Stomach (tissue), 9 donors: Measurements from ENCODE around the gene TMEM88. TPM values are rescaled to one million over a fixed set of nuclear protein-coding genes. Genes with fewer than 3 reads are reported as not detected.
"Not testable (repeated sequence)": the region's sequence is repeated elsewhere in the genome, so short reads cannot be mapped to it uniquely, and the experiment has no call there.

Source experiments
- DNase-seq, 2 donors: peaks; one replicate each; pipeline versions ENCODE4 v3.0.0 to v3.0.0-alpha.2; 2013 to 2019
- H3K27ac ChIP-seq, 5 donors: fragments of 200-600 bp in 4 of 5; sonication (generic) in 4 of 5; one replicate each; pipeline ENCODE4 v1.5.1; 2013 to 2019; ENCODE audit warnings: mild to moderate bottlenecking in 1 of 5, moderate library complexity in 1 of 5
- H3K27me3 ChIP-seq, 3 donors: fragments of 200-600 bp; sonication (generic); one replicate each; pipeline ENCODE4 v1.5.1; 2017 to 2019; ENCODE audit warnings: mixed run types in 1 of 3
- H3K36me3 ChIP-seq, 4 donors: fragments of 200-600 bp; sonication (generic); 1 replicate in 3 of 4; 2 replicates in 1 of 4; pipeline ENCODE4 v1.5.1; 2016 to 2019
- H3K4me1 ChIP-seq, 4 donors: fragments of 200-600 bp; sonication (generic); one replicate each; pipeline ENCODE4 v1.5.1; 2016 to 2019
- H3K4me3 ChIP-seq, 4 donors: fragments of 200-600 bp; sonication (generic) in 3 of 4; one replicate each; pipeline ENCODE4 v1.5.1; 2016 to 2019; ENCODE audit warnings: mild to moderate bottlenecking in 1 of 4
- H3K9me3 ChIP-seq, 4 donors: fragments of 200-600 bp; sonication (generic); one replicate each; pipeline ENCODE4 v1.5.1; 2016 to 2019
- CTCF ChIP-seq, 7 experiments: fragments of 450-650 bp in 4 of 7; fragments of 200-600 bp in 3 of 7; sonication (generic) in 3 of 7; IDR thresholded peaks; one replicate each; pipeline ENCODE4 v1.5.1; 2016 to 2019; ENCODE audit warnings: antibody characterized with exemption in 7 of 7, control low read depth in 2 of 7, mild to moderate bottlenecking in 1 of 7
- EP300 ChIP-seq: sonication (generic); formaldehyde crosslinking; IDR thresholded peaks from one replicate; pipeline ENCODE4 v1.6.1; 2017; ENCODE audit warnings: antibody characterized with exemption
- POLR2A ChIP-seq, 4 donors: fragments of 450-650 bp; IDR thresholded peaks; one replicate each; pipeline ENCODE4 v1.6.1; 2016; ENCODE audit warnings: antibody characterized with exemption in 4 of 4, control low read depth in 2 of 4, mild to moderate bottlenecking in 1 of 4, moderate library complexity in 1 of 4
- POLR2AphosphoS5 ChIP-seq, 3 donors: sonication (generic); formaldehyde crosslinking; IDR thresholded peaks; one replicate each; pipeline ENCODE4 v1.6.1; 2016; ENCODE audit warnings: antibody characterized with exemption in 3 of 3
- WGBS, 5 donors: extraction: QIAGEN DNeasy Blood & Tissue Kit in 3 of 5; methylation state at CpG; one replicate each; pipeline versions ENCODE4 v1.1.5 to v1.1.7; 2013 to 2018; 5-methylcytosine and 5-hydroxymethylcytosine counted together
- intact Hi-C: fragments of 100-400 bp; cut with DNase I; formaldehyde crosslinking; loops from one replicate; pipeline ENCODE4 v1.15.1; 2023; ENCODE audit warnings: low total_unique reads
- polyA plus RNA-seq, 3 donors: library from polyadenylated mRNA; stranded (reverse); fragments of 200-250 nt; gene quantifications; one replicate each; pipeline ENCODE4 v1.2.3, GENCODE V29; 2013
- total RNA-seq, 5 donors: library from RNA; depleted of rRNA; stranded (reverse); fragments of >200 nt; gene quantifications; one replicate each; pipeline versions ENCODE4 v1.1.0 to v1.2.3, GENCODE V29; 2014 to 2016
- donor health status: healthy with polysubstance abuse.
- donor health status: Bipolar disorder and iron deficiency.
- donor health status: healthy.

TMEM88 gene
- total and polyA plus RNA-seq, 8 donors = 1.8 to 36.0 (median 10.4) TPM; not detected in 2

- H3K9me3 ChIP-seq = no peaks in the 10 kb centered on the region
- DNase-seq = peak; percentile 92 to 97
- TF ChIP-seq POLR2AphosphoS5 (IDR thresholded peaks at IDR 0.05) (peak; percentile 70 to 93 (median 78)), EP300 (no peak), POLR2A (IDR thresholded peaks at IDR 0.05) (peak in 1 of 4 donors; percentile 49), CTCF (IDR thresholded peaks at IDR 0.05) (peak in 1 of 7 experiments; percentile 36)
- peak within 1 kb of the TSS; percentile 93 to 96 (median 94) for H3K27ac ChIP-seq
- peaks cover 12 to 46% (median 35%) of the 10 kb centered on the region in 4 donors for H3K36me3 ChIP-seq
- H3K4me1 ChIP-seq = peaks cover 34 to 50% (median 41%) of the 10 kb centered on the region in 4 donors
- H3K4me3 ChIP-seq = peak within 1 kb of the TSS; percentile 64 to 77 (median 68)
- intact Hi-C loops = loop anchor here (10.0 kb wide), 1 partner anchor 113 kb away; no protein-coding TSS in a partner anchor
- H3K27me3 ChIP-seq = no peaks in the 10 kb centered on the region
- WGBS, 5 donors = 0 to 3% (median 2%) methylated on average over 47 to 48 of the region's 48 CpGs
These were observed 3.1 kb downstream of the TMEM88 start, which contains the start of gene CYB5D1 for GRCh38 chr17:7857713-7858521. Gene CYB5D1 (plus strand): TSS chr17:7858003. CDS start chr17:7858135, 132 bp downstream.

- intact Hi-C loops = loop anchor here (10.0 kb wide), 1 partner anchor 114 kb away; no protein-coding TSS in a partner anchor
These were observed 3.6 kb downstream of the TMEM88 start for GRCh38 chr17:7858522-7858810.

GRCh38 chr17:7859028-7859427 is 4.2 kb downstream of the TMEM88 start:
- H3K27me3 ChIP-seq = no peaks in the 10 kb centered on the region
- intact Hi-C loops = loop anchor here (10.0 kb wide), 1 partner anchor 114 kb away; no protein-coding TSS in a partner anchor
- WGBS, 5 donors = 69 to 80% (median 75%) methylated on average over 8 of the region's 8 CpGs
- H3K4me1 ChIP-seq = peaks cover 36 to 59% (median 49%) of the 10 kb centered on the region in 4 donors
- peak in 1 of 2 donors; percentile 7 for DNase-seq
- H3K4me3 ChIP-seq = peak overlapping the region; percentile 64 to 77 (median 68)
- peaks cover under 1 to 35% (median 25%) of the 10 kb centered on the region in 4 donors for H3K36me3 ChIP-seq
- H3K9me3 ChIP-seq = no peaks in the 10 kb centered on the region
- peak overlapping the region in 3 of 5 donors; percentile 94 to 96 (median 94) for H3K27ac ChIP-seq
- no peak for TF ChIP-seq POLR2AphosphoS5 (IDR thresholded peaks at IDR 0.05)
- no peak for TF ChIP-seq POLR2A (IDR thresholded peaks at IDR 0.05)
- no peak for TF ChIP-seq CTCF (IDR thresholded peaks at IDR 0.05)
- TF ChIP-seq EP300 = no peak

More at GRCh38 chr17:7858522-7858810, 3.6 kb downstream of the TMEM88 start:
- peak overlapping the region; percentile 64 to 77 (median 68) for H3K4me3 ChIP-seq
- peak overlapping the region; percentile 93 to 96 (median 94) for H3K27ac ChIP-seq
- no peaks in the 10 kb centered on the region for H3K27me3 ChIP-seq
- H3K4me1 ChIP-seq = peaks cover 36 to 56% (median 46%) of the 10 kb centered on the region in 4 donors
- TF ChIP-seq POLR2AphosphoS5 (IDR thresholded peaks at IDR 0.05) (no peak), CTCF (IDR thresholded peaks at IDR 0.05) (peak in 4 of 7 experiments; percentile 24 to 49 (median 44))
- DNase-seq = peak in 1 of 2 donors; percentile 79
- WGBS, 5 donors = 19 to 32% (median 23%) methylated on average over 20 of the region's 20 CpGs
- peaks cover 6 to 41% (median 29%) of the 10 kb centered on the region in 4 donors for H3K36me3 ChIP-seq
- no peaks in the 10 kb centered on the region for H3K9me3 ChIP-seq

DNA sequence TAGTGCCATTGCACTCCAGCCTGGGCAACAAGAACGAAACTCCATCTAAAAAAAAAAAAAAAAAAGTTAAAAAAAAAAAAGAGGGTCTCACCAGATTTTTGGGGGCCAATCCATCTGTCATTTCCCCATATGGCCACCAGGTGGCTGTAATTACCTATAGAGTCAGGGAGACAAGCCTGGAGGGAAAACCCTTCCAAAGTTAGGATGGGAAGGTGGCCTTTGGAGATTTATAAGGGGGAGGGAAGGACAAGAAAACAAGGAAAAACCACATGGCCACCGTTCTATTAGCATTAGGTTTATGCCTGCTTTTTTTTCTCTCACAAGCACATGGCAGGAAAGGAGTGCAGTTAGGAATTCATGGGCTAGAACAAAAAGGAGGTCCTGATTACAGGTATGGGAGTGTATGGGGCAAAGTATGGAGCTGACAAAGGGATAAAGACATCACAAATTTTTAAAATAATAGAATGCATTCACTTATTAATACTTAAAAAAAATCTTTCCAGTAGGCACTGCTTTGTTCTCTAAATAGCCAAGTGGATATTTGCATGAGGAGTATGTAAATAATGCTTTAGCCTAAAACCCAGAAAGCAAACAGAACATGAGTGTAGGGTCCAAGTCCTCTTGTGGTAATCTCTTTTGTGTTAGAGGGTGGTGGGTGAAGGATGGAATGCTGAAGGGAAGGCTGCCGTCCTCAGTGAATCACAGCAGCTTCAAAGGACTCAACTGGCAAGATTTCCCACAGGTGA is 8.0 kb downstream of the TMEM88 start:
- intact Hi-C loops = no loop called here
- WGBS, 5 donors = 13 to 23% (median 18%) methylated on average over 3 of the region's 3 CpGs

GRCh38 chr17:7864384-7864783 is 9.5 kb downstream of the TMEM88 start:
- H3K27me3 ChIP-seq, intact Hi-C loops, H3K27ac ChIP-seq, DNase-seq, H3K9me3 ChIP-seq, H3K4me3 ChIP-seq: not testable (repeated sequence)
- Histone ChIP-seq H3K4me1 (peaks cover 6 to 34% (median 19%) of the 10 kb centered on the region in 4 donors), H3K36me3 (peaks cover 0 to 32% (median 15%) of the 10 kb centered on the region in 4 donors)
- 55 to 72% (median 64%) methylated on average over 5 of the region's 5 CpGs for WGBS, 5 donors

More for the DNA sequence above, 8.0 kb downstream of the TMEM88 start:
- Histone ChIP-seq H3K9me3 (no peaks in the 10 kb centered on the region), H3K27me3 (no peaks in the 10 kb centered on the region), H3K4me1 (peaks cover 19 to 39% (median 32%) of the 10 kb centered on the region in 4 donors), H3K27ac (peak overlapping the region in 3 of 5 donors; percentile 7 to 34 (median 18)), H3K36me3 (peaks cover 0 to 30% (median 15%) of the 10 kb centered on the region in 4 donors), H3K4me3 (no peak overlapping the region)
- TF ChIP-seq EP300 = no peak
- no peak for TF ChIP-seq POLR2AphosphoS5 (IDR thresholded peaks at IDR 0.05)
- TF ChIP-seq CTCF (IDR thresholded peaks at IDR 0.05) = peak in 6 of 7 experiments; percentile 34 to 95 (median 85)
- TF ChIP-seq POLR2A (IDR thresholded peaks at IDR 0.05) = no peak
- DNase-seq = peak in 1 of 2 donors; percentile 77
